ENCODE data around the gene CYP19A1.

DNA sequence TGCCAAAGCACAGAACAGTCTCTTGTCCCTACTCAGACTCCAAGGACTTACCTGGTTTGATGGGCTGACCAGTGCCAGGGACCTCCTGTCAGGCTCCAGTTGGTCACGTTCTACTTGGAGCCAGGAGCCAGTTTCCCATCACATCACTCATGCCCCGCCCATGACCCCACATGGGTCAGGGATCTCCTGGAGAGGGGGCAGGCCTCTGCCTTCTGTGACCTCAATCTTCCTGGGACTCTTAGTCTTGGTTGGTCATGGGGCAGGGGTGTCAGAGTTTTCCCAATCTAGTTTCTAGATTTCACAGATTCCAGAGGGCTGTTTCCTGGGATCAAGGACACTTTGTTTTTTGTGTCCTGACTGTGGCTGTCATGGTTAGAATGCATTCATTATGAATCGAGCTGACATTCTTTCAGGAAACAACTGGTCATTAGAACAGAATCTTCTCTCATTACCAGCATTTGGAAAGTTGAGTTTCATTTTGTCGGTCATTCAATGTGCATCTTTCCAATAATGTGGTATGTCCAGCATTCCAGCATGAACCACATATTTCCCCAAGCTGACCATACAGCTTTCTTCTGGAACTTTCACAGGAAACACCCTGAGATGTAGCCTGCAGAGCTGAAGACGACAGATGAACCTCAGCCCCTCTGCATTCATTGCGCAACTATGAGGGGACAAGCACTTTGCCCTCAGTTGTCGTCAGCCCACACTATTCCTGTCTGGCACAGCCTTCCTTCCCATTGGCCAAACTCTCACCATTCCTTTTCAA lies 19.8 kb downstream of the CYP19A1 start:
- TF ChIP-seq, protein P1, sequence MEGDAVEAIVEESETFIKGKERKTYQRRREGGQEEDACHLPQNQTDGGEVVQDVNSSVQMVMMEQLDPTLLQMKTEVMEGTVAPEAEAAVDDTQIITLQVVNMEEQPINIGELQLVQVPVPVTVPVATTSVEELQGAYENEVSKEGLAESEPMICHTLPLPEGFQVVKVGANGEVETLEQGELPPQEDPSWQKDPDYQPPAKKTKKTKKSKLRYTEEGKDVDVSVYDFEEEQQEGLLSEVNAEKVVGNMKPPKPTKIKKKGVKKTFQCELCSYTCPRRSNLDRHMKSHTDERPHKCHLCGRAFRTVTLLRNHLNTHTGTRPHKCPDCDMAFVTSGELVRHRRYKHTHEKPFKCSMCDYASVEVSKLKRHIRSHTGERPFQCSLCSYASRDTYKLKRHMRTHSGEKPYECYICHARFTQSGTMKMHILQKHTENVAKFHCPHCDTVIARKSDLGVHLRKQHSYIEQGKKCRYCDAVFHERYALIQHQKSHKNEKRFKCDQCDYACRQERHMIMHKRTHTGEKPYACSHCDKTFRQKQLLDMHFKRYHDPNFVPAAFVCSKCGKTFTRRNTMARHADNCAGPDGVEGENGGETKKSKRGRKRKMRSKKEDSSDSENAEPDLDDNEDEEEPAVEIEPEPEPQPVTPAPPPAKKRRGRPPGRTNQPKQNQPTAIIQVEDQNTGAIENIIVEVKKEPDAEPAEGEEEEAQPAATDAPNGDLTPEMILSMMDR (IDR thresholded peaks at IDR 0.05; ENCODE audit: low read length): no peak
- TF ChIP-seq EZH2 (IDR thresholded peaks at IDR 0.05; ENCODE audit: borderline replicate concordance, low read length): no peak

All from OCI-LY1 (cell line).